HG03571 (cell line): ENCODE data around the gene TECTA.

ENCODE experiments used
- ATAC-seq: cut with Tn5 transposase; IDR thresholded peaks from one replicate; pipeline ENCODE4 v1.9.1; 2021; ENCODE audit not compliant: unreplicated experiment

Gene TECTA

DNA sequence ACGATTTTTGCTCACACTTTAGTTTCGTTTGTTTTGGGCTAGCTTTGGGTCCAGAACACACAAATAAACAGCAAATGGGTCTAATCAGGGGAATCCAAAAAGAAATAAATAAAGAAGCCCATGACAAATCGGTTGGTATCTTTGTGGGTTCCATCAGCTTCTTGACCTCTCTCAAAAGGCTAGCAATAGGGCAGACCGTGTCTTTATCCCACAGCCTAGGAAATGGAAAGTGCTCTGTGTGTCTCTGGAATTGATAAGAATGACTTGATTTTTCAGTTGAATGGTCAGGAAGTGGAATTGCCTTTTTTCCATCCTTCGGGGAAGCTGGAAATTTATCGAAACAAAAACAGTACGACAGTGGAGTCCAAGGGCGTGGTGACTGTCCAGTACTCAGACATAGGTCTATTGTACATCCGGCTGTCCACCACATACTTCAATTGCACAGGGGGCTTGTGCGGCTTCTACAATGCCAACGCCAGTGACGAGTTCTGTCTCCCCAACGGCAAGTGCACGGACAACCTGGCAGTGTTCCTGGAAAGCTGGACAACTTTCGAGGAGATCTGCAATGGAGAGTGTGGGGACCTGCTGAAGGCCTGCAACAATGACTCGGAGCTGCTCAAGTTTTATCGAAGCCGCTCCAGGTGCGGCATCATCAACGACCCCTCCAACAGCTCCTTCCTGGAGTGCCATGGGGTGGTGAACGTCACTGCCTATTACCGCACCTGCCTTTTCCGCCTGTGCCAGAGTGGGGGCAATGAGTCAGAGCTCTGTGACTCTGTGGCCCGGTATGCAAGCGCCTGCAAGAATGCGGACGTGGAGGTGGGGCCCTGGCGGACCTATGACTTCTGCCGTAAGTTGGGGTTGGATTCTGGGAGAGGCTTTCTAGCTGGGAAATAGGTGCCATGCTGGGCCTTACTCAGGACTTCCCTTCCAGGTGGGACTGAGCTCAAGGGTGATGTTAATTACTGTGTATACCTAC is 28.6 kb downstream of the TECTA start:
- ATAC-seq, result no peak

DNA sequence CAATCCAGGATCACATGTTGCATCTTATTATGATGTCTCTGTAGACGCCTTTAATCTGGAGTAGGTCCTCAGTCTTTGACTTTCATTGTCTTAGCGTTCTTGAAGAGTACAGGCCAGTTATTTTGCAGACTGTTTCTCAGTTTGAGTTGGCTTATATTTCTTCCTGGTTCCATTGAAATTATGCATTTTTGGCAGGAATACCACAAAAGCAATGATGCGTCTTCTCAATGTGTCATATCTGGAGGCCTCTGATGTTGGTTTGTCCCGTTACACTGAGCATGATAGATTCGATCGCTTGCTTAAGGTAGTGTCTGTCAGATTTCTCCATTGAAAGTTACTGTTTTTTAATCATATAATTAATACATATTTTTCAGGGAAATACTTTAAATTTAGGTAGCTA is 30.6 kb downstream of the TECTA start:
- ATAC-seq, result no peak

DNA sequence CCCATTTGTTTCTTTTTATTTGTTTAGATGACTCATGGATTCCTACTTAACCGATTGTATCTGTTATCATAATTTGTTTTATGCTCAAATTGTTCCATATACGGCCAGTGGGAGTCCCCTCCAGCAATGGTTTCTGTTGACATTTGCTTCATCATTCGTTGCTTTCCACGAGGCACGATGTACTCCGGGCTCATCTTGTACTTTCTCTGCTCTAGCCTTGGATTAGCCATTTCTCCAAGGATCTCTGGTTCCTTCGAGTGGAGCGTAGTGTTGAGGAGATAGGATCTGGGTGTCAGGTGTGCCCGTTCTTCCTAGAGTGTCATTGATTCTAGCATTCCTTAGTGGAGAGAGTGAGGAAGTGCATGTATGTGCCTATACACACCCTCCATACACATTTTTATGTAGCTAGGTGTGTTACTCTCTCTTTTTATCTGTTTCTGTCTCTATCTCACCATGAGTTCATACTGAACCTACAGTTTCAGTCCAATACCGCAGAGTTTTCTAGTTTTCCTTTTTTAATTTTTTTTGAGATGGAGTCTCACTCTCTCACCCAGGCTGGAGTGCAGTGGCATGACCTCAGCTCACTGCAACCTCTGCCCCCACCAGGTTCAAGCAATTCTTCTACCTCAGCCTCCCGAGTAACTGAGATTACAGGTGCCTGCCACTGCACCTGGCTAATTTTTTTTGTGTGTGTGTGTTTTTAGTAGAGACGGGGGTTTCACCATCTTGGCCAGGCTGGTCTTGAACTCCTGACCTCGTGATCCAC is 31.4 kb downstream of the TECTA start:
- no peak for ATAC-seq

DNA sequence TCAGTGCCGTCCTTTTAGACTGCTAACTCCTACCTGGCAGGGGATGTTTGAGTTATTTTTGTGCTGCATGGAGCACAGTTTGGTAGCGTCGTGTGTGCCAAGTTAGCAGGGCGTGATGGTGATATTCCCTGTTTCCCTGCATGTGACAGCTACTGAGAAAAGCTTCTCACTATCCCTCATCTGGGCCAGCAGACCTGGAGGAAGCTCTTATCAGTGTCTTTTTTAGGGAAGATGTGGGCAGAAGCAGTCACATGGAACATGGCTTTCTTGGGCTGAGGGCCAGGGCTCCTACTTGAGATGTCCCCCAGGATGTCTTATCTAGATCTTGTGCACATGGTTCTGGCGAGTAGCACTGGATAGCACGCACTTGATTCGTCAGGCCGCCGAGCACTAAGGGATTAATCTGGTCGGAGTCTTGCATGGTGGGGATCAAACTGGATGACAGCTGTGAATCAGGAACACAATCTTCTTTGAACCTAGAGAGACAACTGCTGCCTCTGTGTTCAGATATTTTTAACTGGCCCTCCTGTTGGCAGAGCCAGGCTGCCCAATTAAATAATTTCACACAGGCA is 33.8 kb downstream of the TECTA start:
- no peak for ATAC-seq

DNA sequence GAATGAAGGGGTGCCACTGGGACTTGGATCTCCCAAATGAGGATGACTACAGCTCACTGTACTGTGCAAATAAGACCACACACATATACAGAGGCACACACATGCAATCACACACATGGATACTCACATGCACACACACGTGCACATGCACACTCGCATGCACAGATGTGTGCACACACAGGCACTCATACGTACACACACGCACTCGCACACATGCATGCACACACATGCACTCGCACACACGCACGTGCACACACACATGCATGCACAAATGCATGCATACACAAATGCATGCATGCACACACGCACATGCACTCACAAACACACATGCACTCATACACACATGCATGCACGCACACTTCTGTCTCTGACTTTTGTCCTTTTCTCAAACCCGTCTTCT is 36.0 kb downstream of the TECTA start:
- no peak for ATAC-seq

DNA sequence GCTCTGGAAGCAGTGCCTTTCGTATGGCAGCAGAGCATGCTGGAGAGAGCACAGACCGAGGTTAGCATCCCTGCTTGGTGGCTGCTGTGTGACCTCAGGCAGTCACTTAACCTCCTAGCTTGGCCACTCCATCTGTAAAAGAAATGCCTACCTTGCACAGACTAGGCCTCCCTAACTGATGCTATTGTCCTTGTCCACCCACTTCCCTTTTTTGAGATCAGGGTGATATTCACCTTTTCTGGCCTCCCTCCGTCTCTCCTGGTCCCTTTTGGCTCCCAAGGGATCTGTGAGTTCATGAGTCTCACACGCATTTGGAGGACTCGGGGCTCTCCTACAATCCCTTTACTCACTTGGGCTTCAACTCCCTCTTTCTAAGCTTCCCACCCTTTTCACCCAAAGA is 37.2 kb downstream of the TECTA start:
- ATAC-seq, result no peak

DNA sequence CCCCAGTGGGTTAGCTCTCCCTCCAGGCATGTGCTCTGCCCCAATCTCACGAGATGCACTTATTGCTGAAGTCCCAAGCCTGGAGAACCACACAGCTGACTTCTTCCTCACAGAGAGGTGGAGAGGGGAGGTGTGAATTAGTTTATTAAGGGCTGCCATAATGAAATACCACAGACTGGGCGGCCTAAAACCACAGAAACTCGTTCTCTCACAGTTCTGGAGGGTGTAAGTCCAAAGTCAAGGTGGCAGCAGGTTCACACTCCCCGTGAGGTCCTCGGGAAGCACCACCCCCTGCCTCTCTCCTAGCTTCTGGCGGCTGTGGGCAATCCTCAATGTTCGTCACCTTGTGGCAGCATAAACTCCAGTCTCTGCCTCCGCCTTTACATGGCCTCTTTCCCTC is 39.3 kb downstream of the TECTA start:
- ATAC-seq, result no peak

DNA sequence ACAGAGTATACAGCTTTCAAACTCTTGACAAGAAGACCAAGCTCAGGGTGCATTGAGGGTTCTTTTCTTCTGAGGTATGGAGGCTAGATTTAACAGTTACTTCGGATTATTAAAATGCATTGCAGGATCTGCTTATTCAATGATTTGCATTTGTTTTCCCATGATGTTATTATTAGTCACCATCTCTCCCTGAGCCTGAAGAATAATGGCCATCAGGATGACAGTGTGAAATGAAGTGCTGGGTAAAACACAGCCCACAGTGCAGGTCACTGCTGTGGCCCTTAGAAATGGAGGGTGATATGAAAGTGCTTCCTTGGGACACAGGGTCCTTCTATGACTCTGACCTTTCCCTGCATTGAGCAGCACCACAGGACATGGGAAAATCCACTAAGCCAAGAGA is 40.0 kb downstream of the TECTA start:
- no peak for ATAC-seq

DNA sequence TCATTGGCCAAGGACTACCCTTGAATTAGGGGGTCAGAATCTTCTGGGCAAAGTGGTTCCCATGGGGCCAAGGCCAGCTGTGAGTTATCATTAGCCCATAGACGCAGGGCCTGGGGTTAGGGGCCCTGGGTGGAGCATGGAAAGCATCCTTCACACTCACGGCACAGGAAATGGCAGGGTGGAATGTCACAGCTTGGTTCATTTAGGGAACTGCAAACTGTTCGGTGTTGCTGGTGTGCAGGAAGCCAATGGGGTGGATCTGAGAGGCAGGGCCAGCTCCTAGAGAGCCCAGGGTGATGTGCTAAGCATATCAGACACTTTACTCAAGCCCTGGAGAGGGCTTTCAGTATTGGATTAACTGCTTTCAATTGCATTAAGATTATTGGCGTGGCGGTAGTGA is 42.9 kb downstream of the TECTA start:
- no peak for ATAC-seq

DNA sequence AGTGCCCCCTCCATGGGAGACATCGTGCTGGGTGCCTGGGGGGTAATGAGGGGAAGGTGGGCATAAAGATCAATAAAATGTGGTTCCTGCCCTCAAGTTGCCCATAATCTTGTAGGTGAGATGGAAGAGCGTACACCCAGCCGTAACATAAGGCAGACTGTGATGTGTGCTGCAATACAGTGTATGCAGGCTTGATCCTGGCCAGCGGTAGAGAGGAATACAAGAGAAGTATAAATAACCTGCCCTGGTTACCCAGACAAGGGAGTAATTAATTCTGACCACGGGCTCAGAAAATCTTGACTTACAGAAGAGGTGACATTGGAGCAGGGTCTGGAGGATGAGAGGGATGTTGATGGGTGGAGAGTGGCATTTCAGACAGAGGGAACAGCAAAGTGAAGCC is 43.7 kb downstream of the TECTA start:
- no peak for ATAC-seq

DNA sequence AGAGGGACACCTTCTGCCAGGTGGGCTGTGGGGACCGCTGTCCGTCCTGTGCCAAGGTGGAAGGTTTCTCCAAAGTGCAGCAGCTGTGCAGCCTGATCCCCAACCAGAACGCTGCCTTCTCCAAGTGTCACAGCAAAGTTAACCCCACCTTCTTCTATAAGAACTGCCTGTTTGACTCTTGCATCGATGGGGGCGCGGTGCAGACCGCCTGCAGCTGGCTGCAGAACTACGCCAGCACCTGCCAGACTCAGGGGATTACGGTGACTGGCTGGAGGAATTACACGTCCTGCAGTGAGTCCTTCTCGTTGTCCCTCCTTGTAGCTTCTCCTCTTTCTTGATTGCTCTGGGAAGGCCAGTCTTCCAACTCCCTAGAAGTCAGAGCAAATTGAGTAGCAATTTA is 44.8 kb downstream of the TECTA start:
- ATAC-seq, result no peak

DNA sequence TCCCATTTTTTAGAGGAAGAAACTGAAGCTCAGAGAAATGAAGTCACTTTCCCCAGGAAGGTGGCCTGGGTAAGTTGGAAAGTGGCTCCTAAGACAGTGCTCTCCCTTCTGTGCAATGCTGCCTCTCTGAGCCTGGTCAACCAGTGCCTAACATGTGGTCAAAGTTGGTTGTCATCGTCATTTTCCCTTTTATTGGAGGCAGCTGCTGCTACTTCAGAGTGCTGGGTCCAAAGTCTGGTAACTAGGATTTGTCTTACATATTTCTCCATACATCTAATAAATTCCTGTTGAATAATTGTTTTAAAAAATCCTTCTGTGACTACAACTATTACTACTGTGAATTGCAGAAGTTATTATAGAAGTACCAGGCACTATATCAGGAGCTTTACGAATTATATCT is 48.1 kb downstream of the TECTA start:
- ATAC-seq, result no peak

DNA sequence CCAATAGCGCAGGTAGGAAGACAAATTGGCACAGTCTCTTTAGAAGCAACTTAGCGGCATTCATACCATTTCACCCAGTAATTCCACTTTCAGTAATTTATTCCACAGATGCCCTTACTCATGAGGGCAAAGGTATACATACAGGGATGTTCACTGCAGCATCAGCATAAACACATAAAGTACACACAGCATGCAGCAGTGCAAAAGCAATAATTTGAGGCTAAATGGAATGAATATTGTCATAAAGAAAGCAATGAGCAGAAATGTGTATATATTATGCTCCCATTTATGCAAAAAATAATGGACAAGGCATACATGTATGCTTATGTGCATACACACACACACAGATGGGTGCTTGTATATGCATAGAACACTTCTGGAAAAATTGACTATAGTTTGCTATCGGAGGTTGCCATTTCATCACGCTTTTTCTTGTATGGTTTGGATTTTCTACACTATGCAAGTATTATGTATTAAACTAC is 50.2 kb downstream of the TECTA start:
- no peak for ATAC-seq

DNA sequence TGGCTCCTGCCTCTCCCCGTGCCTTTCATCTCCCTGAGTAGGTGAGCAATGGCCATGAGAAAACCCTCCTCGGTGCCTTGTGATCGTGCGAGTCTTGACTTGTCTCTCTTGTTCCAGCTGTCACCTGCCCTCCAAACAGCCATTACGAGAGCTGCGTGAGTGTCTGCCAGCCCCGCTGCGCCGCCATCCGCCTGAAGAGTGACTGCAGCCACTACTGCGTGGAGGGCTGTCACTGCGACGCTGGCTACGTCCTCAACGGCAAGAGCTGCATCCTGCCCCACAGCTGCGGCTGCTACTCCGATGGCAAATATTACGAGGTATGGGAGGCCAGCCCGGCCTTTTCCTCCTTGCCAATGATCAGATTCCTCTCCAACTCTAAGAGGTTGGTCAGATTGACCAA is 51.7 kb downstream of the TECTA start:
- no peak for ATAC-seq

DNA sequence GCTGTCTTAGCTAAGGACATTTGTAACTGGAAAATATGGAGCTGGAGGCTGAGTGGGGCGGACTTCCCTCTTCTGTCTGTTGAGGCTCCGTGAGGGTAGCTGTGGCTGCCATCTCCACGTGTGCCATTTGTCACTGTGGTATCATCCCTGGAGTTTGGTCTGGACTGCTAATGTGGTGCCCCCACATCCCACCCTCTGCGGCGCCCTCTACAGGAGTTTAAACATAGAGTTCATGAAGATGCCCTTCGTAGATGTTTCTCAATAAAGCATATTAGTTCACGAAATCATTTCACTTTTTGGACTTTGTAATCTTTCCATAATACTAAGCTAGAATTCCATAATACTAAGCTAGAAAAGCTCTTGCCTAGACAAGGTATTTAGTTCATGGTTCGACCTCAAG is 52.4 kb downstream of the TECTA start:
- no peak for ATAC-seq

DNA sequence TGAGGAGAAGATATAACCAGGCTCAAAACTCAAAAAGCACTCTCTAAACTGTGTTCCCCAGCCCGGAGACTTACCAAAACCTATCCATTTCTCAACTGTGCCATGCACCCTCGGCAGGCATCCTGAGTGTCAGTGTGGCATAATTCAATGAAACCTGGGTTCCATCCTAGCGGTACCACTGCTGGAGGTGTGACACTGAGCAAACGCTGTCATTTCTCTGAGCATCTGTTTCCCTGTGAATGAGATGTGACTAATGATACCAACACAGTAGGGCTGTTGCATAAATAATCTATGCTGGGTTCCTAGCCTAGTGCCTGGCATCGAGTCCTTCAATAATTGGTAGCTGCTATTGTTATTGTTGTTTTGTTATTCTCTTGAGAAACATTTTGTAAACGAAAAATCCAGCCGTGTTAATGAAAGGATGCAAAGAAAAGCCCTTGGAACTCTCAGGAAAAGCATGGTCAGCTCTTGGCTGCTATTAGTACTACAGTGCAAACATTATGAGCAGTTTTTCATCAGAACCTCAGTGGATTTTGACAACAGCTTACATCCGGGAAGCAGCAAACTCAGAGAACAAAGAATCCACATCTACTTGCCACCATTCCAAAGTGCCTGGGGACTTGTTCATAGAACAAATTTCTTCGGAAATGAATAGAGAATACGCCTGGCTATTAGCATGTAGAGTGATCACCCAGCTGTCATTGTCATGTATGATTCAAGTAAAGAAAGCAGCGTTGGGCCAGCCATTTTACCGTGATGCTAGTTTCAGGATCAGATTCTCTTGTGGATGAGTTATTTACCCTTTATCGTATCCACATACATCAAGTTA is 53.7 kb downstream of the TECTA start:
- ATAC-seq, result no peak

DNA sequence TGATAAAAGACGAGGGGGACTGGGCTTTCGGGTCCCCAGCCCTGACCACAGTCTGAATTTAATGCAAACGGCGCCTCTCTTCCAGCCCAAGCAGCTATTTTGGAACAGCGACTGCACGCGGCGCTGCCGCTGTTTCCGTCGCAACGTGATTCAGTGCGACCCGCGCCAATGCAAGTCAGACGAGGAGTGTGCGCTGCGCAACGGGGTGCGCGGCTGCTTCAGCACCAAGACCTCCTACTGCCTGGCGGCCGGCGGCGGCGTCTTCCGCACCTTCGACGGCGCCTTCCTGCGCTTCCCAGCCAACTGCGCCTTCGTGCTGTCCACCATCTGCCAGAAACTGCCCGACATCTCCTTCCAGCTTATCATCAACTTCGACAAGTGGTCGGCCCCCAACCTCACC is 56.7 kb downstream of the TECTA start:
- ATAC-seq, result no peak

DNA sequence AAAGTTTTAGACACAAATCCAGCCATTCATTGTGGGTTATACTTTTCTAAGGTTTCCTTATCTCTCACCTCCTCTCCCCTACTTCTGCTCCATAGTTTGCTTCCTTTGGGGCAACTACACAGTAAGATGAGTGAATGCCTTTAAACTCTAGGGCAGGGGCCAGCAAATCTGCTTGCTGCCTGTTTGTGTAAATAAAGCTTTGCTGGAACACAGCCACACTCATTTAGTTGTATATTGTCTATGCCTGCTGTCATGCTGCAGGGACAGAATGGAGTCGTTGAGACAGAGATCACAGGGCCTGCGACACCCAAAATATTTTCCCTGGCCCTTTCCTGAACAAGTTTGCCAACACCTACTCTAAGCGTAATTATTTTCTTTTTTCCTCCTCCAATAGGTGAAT is 58.7 kb downstream of the TECTA start:
- ATAC-seq, result no peak

DNA sequence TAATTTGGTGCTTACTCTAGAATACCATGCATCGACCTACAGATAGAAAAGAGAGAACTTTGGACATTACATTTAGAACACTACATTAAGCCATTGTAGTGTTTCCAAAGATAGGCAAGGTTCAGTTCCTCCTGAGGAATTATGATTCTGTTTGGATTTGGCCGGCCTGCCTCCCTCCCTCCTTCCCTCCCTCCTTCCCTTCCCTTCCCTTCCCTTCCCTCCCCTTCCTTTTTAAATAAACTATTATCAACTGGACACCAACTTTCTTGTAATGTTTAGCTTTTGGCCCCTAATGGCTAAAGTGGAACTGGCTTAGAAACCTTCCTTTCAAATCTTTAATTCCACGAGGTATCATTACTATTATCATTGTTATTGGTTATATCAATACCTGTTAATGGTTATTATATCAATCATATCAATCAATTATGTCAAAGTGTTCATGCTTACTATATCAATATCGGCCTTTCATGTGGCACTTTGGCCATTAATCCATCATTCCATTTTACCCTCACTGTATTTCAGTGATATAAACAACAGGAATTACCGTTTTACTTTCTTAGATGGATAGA is 60.4 kb downstream of the TECTA start:
- ATAC-seq, result no peak

DNA sequence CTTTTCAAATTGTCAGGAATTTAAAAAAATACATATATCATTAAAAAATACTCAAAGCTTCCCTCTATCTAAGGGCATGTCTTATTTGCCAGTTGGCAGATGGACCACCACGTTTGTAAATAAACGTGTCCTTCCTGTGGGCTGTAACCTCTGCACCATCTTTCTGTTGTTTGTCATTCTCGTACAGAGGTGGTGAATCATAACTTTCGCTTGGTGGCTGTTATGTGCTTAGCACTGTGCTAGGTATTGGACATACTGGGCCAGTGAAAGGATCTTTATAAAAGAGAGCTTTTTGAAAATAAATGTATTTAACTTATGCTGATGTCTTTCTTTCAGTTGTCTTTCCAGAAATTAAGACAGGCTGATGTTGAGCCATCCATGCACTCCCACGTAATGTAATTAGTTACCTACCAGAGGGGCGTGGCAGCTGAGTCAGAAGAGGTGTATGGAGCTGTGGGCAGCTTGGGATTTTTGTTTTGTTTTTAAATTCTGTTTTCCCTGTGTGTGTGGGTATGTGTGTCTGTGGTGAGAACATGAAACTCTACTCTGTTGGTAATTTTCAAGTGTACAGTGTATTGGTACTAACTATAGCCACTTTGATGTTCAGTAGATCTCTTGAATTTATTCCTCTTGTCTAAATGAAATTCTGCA is 62.7 kb downstream of the TECTA start:
- no peak for ATAC-seq
